HG02870 (cell line): ENCODE data around the gene PSPC1.
"Not testable (repeated sequence)": the region's sequence is repeated elsewhere in the genome, so short reads cannot be mapped to it uniquely, and the experiment has no call there.

Experiments
- ATAC-seq: cut with Tn5 transposase; IDR thresholded peaks from one replicate; pipeline ENCODE4 v1.9.1; 2021; ENCODE audit warnings: mild to moderate bottlenecking, moderate library complexity; ENCODE audit not compliant: unreplicated experiment

The PSPC1 gene

DNA sequence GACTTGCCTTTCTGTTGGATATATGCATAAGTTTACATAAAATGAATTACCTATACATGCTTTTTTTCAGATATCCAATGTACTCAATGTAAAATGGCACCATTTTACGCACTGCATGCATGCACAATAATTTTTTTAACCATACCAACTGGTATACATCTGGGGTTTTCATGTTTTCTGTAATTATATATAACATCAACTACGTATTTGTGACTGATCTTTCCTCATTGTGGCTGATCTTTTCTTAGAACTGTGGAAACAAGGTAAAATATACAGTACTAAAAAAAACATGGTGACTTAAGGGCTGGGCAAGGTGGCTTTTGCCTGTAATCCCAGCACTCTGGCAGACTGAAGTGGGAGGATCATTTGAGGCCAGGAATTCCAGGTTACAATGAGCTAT lies 18.5 kb downstream of the PSPC1 start:
- no peak for ATAC-seq

DNA sequence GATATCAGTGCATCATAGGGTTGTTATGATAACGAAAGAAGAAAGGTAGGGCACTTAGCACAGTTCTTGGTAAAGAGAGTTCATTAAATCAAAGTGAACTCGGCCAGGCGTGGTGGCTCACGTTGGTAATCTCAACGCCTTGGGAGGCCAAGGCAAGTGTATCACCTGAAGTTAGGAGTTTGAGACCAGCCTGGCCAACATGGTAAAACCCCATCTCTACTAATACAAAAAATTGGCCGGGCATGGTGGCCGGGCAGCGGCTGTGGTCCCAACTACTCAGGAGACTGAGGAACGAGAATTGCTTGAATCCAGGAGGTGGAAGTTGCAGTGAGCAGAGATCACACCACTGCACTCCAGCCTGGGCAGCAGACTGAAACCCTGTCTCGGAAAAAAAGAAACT lies 19.1 kb downstream of the PSPC1 start:
- ATAC-seq: no peak

DNA sequence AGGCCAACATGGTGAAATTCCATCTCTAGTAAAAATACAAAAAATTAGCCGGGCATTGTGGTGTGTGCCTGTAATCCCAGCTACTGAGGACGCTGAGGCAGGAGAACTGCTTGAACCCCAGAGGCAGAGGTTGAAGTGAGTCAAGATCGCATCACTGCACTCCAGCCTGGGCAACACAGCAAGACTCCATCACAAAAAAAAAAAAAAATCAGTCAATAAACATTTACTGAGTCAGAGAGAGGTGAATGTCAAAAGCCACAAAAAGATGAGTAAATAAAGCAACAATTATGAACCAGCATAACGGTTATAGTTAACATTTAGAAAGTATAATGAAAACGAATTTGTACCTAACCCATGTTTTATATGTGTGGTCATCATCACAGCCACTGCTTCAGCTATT lies 23.1 kb downstream of the PSPC1 start:
- ATAC-seq: no peak

DNA sequence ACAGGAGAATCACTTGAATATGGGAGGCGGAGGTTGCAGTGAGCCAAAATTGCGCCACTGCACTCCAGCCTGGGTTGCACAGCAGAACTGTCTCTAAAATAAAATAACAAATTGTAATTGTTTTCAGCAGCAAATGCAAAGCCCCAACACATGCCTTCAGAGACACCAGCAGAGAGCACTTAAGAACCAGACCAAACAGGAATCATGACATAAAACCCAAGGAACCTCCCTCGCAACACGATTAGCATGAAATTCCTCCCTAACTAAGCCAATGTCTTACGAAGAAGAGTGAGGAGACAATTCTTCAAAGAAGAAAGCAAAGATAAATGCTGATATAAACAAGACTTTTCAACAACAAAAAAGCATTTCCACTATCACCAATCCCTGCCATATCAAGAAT lies 40.1 kb downstream of the PSPC1 start:
- no peak for ATAC-seq

- ATAC-seq: no peak
These were observed 44.7 kb downstream of the PSPC1 start for GRCh38 chr13:19737844-19738557.

DNA sequence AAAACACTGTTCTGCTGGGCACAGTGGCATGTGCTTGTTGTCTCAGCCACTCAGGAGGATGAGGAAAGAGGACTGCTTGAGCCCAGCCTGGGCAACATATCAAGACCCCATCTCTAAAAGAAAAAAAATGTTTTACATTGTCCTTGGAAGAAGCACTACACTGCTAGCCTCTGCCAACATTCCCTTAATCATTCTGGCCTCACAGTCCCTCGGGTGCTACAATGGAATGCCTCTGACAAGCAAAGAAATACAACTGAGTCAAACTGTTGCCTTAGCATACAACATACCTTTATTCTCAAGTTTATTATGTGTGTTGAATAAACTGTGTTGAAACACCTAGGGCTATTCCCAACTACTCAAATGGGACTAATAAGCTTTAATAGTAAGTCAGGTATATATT lies 56.1 kb downstream of the PSPC1 start:
- ATAC-seq: no peak

DNA sequence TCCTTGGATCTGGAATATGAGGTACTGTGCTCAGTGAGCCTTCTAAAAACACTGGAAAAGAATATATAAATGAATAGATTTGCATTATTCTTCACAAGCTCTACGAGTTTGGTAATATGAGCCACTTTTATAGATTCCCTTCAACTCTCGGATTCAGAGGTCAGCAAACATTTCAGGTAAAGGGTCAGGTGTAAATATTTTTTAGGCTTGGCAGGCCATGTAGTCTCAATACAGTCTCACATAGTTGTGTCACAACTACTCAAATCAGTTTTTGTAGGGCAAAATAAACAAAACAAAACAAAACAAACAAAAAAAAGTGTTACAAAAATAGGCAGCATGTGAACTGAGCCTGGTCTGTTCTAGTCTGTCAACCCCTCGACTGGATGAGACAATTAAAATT lies 57.4 kb downstream of the PSPC1 start:
- no peak for ATAC-seq

DNA sequence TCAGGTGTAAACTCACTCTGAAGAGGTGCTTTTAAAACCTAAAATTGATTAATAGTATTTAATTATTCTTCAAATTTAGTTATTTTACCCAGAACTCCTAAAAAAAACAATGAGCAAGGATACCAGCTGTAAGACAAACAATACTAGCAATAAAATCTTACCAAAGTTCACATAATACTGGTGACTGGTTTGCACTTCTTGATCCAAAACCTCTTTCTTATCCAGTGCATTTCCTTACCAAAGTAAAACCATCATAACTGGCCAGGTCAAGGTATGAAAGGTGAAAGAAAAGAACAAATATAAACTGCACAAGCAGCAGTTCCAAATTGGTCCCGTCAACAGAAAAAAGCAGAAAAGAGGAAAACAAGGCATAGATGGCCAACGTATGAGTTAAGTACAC lies 62.7 kb downstream of the PSPC1 start:
- ATAC-seq: no peak

DNA sequence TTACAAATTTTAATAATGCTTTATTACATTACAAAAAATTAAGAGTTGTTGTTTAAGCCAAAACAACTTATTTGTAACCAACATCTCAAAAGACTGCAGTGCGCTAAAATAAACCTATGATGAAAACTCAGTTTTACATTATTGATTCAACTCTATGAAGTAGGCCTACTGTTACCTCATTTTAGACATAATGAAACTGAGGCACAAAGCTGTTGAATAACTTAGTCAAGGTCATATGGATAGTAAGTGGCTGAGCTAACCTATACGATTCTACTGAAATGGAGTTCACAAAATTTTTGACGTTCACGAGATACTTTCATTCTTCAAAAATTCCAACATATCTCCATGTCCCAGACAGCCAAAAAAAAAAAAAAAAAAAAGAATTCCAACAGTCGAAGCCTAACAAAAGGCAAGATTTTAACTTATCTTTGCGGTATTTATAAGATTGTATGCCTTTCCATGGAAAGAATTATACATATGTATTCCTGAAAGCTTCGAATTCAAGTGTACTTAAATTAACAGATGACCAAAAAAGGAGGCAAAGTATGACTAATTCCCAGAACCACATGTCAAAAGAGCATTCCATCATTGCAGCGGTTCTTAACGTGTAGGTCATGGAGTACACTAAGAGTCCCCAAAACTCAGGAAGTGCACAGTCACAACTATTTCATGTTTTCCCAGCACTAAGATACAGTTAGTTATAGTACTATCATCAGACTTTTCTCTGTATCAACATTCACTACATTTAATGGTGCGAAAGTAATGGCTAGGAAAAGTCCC lies 69.4 kb downstream of the PSPC1 start:
- no peak for ATAC-seq

DNA sequence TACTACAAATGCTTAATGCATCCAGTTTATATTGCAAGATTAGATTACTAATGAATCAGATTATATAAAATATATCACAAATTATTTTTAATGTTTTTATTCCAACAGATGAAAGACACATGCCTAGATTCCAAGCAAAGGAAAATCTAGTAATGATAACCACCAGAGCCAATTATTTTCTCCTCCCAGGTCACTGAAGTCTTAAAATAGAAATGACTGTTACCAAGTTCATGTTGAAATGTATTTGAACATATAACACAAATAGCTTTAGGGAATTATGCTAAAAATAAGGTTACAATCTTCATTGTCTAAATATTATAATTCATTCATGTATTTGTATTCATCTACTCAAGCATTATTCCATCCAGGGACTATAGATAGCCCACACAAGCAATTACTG lies 73.0 kb downstream of the PSPC1 start:
- not testable (repeated sequence) for ATAC-seq

DNA sequence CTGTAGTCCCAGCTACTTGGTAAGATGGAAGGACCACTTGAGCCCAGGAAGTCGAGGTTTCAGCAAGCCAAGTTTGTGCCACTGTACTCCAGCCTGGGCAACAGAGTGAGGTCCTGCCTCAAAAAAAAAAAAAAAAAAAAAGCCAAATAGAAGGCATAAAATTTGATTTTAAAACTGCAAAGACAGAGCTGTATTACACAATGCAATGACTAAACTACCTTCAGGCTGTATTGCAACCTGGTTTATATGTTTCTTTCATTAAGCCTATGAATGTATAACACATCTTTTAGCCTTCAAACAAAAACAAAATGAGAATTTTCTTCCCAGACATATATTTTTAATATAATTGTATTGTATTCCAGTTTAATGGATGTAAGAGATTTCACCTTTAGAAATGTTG lies 73.7 kb downstream of the PSPC1 start:
- not testable (repeated sequence) for ATAC-seq

DNA sequence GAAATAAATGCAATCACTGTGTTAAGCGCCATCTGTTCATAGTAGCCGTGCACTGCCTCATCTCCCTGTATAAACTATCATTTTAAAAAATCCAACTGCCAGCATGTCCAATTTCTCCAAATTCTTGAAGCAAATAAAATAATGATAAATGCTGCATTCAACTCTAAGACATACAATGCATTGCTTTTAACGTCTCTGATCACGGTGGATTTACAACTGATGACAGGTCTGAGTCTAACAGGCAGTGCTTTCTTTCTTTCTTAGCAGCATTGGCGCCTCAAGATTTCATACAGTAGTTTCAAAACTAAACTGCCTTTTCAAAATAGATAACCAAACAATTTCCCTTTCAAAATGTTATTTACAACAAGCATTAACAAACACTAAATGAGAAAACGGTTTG lies 78.5 kb downstream of the PSPC1 start:
- not testable (repeated sequence) for ATAC-seq

GRCh38 chr13:19701619-19702018 lies 81.1 kb downstream of the PSPC1 start:
- ATAC-seq: not testable (repeated sequence)

- ATAC-seq: not testable (repeated sequence)
These were observed 81.8 kb downstream of the PSPC1 start for GRCh38 chr13:19700963-19701362.

GRCh38 chr13:19695829-19696228 lies 86.9 kb downstream of the PSPC1 start:
- ATAC-seq: no peak

DNA sequence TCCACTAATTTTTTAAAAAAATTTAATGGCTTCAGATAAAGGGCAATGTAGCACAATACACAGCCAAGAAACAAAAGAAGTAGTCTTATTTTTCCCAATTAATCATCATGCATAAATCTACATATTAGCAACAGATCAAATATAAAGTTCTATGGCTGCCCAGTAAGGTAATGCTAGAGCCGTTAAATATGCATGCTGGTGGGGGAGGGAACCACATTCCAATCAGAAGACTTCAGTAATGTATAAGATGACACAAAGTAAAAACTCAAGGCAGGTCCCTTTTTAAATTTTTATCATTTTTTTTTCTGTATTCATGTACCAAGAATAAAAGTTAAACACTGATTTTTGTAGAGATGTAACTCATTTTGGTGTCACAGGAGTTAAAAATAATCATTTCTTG lies 87.3 kb downstream of the PSPC1 start:
- ATAC-seq: no peak

GRCh38 chr13:19691447-19691846 lies 91.3 kb downstream of the PSPC1 start:
- ATAC-seq: not testable (repeated sequence)

DNA sequence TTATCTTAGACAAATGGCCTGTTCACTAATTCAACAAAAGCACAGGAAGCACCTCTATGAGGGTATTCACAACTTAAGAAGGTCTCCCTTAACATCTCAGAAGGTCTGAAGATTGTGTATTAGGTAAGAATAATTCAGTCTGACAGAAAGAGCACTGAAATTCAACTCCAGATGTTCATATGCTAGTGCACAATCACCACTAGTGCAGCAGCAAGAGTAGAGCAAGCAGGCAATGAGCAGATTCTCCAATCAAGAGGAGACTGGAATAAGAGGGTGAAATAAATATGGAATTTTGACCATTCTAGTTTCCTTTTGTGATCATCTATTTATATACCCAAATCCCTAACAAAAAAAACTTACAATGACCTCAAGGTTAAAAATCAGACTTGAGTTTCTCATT lies 97.3 kb downstream of the PSPC1 start:
- ATAC-seq: no peak

DNA sequence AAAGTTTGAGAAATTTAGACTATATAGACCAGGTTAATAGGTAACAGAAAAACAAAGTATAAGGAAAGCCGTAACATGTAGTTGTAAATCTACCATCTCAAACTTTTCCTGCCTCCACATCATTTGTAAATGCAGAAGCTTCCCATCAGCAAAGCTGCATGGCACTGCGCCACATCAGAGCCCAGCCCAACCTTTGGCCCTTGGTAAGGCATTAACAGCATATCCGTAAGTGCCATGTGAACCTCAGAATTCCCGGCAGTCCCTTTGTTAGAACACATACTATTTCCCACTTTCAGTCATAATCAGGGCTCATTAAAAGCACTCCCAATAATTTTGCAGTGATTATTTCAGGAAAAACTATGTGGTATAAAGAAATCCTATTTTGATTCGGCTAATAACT lies 97.7 kb downstream of the PSPC1 start:
- no peak for ATAC-seq

- ATAC-seq: no peak
These were observed 101.2 kb downstream of the PSPC1 start for GRCh38 chr13:19681517-19681916.

DNA sequence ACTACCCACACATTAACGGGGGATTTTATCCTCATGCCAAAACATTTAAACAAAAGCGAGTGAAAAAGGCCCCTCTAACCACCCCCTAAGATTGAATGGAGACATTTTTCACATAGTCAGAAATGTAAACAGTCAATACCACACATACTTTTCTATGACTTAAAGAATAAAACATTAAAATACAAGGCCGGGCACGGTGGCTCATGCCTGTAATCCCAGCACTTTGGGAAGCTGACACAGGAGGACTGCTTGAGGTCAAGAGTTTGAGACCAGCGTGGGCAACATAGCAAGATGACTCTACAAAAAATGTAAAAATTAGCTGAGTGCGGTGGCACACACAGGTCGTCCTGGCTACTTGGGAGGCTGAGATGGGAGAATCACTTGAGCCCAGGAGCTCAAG lies 102.0 kb downstream of the PSPC1 start:
- no peak for ATAC-seq

GRCh38 chr13:19676168-19676567 lies 106.6 kb downstream of the PSPC1 start:
- no peak for ATAC-seq
